MV-4-11 (cell line): ENCODE data around the gene N4BP2L2.
A peak's percentile ranks its signal among the peaks of the same experiment; 100 is the strongest.

Source experiments
- DNase-seq: peaks from one replicate; lab custom pipeline; 2025; lab: John Stamatoyannopoulos, UW

N4BP2L2 gene

GRCh38 chr13:32426191-32426989, 112.2 kb downstream of the N4BP2L2 start:
- DNase-seq: peak; percentile 90

DNA sequence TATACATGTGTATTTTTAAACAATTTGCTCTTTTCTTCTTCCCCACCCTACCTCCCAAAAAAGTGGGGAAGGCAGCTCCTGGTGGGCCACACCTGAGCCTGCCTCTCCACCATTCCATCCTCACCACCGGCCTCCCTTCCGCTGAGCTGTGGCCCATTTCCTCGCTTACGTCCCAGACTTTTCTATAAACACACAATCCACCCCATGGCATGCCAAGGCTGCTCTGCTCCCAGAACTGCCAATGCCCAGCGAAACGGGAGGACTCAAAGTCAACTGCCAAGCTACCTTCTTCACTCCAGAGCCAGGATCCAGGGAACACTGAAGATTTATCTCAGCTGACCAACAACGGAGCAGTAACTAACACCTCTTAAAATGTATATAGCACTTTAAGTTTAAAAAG, 113.4 kb downstream of the N4BP2L2 start:
- no peak for DNase-seq

DNA sequence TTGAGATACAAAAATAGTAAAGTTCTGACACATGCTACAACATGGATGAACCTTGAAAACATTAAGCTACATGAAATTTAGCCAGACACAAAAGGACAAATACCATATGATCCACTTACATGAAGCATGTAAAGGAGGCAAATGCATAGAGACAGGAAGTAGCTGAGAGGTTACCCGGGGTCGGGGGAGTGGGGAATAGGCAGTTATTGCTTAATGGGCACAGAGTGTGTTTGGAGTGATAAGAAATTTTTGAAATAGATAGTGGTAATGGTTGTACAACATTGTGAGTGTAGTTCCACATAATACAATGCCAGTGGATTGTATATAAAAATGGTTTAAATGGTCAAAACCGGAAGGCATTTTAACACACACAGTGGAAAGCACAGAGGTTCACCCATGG, 115.0 kb downstream of the N4BP2L2 start:
- peak; percentile 71 for DNase-seq

- DNase-seq: no peak
Measured at GRCh38 chr13:32419862-32420261, 118.7 kb downstream of the N4BP2L2 start.

- DNase-seq: no peak
Measured at GRCh38 chr13:32417995-32418394, 120.6 kb downstream of the N4BP2L2 start.

- DNase-seq: peak; percentile 18
Measured at GRCh38 chr13:32415019-32415418, 123.6 kb downstream of the N4BP2L2 start.

- DNase-seq: no peak
Measured at GRCh38 chr13:32414580-32414979, 124.0 kb downstream of the N4BP2L2 start.

- DNase-seq: no peak
Measured at GRCh38 chr13:32413284-32413683, 125.3 kb downstream of the N4BP2L2 start.

DNA sequence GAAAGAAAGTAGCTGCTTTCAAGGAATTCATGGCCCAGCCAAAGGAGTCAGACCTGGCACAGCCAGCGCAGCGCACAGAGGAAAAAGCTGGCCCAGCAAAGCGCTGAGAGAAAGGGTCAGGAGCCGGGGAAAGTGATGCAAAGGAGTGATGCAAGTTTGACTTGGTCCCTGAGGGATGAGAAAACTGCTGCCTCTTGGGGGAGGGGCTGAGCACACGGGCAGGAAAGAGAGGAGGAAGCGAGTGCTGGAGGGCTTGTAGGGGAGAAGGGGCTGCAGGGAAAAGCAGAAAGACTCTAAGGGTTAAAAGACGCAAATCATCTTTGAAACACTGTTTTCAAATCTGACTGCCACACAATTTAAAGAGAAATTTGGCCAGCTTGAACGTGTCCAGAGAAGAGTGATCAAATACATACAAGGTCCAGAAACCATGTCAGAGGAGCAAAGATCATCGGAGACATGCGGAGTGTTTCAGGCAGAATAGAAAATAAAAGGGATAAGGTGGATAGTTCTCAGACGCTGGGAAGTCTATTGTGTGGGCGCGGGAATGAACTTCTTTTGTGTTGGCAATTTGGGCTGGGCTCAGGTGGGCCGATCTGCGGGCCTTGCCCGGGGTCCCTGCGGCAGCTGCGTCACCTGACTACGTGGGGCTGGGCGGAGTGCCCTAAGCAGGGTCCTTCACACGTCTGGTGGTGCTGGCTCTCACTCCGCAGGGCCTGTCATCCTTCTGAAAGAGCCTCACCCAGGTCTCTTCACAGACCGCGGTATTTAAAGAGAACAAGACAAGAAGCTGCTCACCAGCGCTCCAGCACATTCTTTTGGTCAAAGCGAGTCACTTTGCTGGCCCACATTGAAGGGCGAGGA, 128.8 kb downstream of the N4BP2L2 start:
- DNase-seq: no peak

DNA sequence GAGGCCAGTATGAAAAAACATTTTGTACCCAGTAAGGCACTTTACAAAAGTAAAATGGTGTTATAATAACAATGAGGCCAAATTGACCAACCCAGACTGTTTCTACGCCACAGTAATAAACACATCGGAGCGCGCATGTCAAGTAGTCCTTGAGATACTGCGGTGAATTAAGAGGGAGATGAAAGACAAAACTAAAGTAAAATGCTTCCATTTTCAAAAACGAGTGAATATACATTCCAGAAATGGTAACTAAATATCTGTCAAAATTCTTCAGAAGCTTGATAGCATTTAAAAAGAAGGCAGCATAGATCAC, 129.6 kb downstream of the N4BP2L2 start:
- DNase-seq: no peak

DNA sequence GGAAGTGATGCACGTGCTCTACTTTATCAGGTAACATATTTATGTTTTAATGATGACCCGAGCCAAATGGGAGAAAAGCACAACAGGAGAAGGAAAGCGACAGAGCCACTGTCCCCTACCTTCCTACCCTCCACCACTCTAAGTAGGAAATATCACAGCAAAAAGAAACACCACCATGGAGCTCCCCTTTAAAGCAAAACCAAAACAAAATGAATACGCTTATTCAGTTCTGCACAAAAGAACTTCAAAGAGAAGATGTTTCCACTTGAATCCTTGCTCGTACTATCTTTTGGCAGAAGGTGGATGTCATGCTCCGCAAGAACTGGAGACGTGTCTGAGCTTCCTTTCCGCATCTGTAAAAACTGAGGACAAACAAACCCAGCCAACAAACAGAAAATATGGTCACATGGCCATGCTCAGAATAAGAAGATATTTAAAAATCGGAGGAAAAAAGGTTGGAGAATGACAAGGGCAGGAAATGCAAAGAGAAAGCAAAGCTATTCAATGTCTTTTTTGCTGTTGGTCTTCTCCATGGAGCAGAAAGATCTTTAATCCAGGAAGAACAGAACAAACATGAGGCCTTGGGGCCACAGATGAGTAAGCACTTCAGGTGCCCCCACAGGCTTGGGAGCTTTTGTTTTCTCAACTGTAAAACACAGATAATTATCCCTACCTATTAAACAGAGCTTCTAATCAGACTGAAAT, 130.1 kb downstream of the N4BP2L2 start:
- no peak for DNase-seq

- no peak for DNase-seq
Measured at GRCh38 chr13:32407854-32408253, 130.7 kb downstream of the N4BP2L2 start.

DNA sequence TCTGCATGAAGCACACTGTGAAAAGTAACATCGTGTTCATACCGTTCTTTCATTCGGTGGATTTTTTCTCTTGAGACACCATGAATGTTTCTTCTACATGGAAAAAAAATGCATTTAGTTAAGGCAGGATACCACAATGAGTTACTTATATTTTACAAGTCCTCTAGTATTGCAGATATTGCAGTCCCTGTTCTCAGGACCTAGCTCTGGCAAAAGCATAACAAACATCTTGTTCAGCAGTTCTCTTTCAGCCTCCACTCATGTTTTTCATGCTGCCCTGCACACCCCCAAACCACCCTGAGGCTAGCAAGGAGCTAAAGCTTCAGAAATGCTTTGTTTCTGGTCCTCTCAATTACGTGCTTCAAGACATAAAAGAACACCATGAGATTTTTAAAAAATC, 135.5 kb downstream of the N4BP2L2 start:
- DNase-seq: no peak

DNA sequence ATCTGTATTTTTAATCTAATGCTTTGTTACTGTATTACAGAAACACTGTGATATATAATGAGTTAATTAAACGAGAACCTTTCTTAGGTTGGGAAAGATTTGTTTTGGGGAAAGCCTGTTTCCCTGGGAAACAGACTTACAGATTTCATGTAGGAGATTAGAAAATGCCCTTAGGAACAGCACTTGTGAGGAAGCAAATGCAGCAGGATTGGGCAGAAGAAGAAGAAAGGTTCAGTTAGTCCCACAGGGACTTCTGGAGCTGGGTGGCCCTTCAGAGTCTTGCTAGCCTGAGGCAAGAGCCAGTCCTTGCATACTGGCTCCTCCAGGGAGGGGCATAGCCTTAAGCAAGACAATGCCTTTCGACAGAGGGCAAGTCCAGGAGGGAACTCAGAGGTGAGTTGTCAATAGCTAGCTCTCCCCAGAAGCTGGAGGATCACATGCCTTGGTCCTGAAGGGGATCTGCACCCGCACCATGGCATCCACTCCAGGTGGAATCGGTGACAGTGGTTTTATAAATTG, 147.4 kb downstream of the N4BP2L2 start:
- no peak for DNase-seq

GRCh38 chr13:32390484-32390883, 148.1 kb downstream of the N4BP2L2 start:
- no peak for DNase-seq

GRCh38 chr13:32390048-32390447, 148.5 kb downstream of the N4BP2L2 start:
- no peak for DNase-seq

GRCh38 chr13:32385410-32385809, 153.2 kb downstream of the N4BP2L2 start:
- DNase-seq: no peak

DNA sequence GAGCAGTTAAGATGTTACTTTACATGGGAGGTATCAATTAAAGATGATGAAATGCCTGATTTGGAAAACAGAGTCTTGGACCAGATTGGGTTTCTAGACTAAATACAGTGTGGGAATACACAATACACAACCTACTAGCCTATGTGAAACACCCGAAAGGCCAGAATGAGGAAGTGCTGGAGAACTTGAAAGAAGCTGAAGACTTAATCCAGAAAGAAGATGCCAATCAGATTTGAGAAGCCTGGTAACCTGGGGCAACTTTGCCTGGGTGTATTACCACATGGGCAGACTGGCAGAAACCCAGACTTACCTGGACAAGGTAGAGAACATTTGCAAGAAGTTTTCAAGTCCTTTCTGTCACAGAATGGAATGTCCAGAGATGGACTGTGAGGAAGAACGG, 153.9 kb downstream of the N4BP2L2 start:
- peak; percentile 72 for DNase-seq

- DNase-seq: no peak
Measured at GRCh38 chr13:32383836-32384618, 154.6 kb downstream of the N4BP2L2 start.
